GM12872 (cell line): ENCODE results near the gene PRKAB2.

ENCODE experiments used
- TF ChIP-seq, protein P1 (sequence below): IDR thresholded peaks from 3 replicates; pipeline ENCODE4 v1.5.1; 2011; ENCODE audit warnings: low read depth, mild to moderate bottlenecking, low read length, moderate library complexity; ENCODE audit not compliant: insufficient read depth

Gene PRKAB2, protein sequence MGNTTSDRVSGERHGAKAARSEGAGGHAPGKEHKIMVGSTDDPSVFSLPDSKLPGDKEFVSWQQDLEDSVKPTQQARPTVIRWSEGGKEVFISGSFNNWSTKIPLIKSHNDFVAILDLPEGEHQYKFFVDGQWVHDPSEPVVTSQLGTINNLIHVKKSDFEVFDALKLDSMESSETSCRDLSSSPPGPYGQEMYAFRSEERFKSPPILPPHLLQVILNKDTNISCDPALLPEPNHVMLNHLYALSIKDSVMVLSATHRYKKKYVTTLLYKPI

DNA sequence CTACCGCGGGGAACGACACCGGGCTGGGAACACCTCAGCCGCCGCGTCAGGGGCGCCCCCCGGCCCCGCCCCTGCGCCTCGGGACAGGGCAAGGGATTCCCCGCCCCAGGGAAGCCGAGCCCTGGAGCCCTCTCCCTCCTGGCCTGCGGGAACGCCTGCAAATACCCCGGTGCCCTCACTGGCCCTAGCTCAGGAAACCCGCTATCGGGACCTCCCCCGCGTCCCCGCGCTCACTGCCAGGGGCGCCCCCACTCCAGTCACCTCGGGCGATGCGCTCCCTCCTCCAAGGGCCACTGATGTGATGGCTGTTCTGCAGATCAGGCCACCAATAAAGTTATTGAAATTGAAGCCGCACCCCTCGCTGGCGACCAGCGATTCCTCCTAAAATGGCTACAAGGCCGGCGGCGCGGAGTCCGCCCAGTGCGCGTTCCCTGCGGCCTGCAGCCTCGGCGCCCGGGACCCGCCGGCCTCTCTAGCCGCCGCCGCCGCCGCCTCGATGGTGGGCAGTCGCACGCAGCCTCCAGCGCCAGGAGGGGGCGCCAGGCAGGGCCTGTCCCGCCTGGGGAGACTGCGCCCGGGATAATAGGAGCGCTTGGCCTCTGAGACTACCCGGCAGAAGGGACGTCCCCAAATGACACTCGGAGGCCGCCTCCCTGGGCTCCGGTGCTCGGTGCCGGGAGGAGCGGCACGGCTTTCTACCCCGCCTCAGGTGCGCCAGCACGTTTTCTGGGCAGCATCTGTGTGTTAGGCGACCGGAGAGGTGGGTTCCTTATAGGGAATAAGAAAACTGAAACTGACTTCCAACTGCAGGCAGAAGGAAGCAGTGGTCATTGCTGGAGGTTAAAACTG lies at the start of gene PRKAB2:
Gene PRKAB2, minus strand, starts transcription at position 303 of the 849 bp plus-strand sequence. CDS start 326 bp downstream, outside the sequence.
- TF ChIP-seq, protein P1, sequence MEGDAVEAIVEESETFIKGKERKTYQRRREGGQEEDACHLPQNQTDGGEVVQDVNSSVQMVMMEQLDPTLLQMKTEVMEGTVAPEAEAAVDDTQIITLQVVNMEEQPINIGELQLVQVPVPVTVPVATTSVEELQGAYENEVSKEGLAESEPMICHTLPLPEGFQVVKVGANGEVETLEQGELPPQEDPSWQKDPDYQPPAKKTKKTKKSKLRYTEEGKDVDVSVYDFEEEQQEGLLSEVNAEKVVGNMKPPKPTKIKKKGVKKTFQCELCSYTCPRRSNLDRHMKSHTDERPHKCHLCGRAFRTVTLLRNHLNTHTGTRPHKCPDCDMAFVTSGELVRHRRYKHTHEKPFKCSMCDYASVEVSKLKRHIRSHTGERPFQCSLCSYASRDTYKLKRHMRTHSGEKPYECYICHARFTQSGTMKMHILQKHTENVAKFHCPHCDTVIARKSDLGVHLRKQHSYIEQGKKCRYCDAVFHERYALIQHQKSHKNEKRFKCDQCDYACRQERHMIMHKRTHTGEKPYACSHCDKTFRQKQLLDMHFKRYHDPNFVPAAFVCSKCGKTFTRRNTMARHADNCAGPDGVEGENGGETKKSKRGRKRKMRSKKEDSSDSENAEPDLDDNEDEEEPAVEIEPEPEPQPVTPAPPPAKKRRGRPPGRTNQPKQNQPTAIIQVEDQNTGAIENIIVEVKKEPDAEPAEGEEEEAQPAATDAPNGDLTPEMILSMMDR: peak; percentile 74

DNA sequence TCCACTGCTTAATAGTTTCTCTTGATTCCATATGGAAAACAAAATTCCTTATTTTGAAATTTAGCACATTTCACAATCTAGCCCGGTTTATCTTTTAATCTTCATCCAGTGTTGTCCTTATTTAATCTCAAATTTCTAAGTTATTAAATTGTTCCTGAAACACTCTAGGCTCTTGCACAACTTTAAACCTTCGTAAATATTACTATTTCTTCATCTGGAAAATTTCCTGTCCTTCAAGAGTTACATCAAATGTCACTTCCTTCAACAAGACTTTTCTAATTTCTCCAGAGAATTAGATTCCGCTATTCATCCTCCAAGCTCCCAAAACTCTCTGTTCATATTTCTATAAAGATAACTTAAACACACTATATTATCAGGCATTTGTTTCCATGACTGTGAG lies 46.3 kb upstream of the PRKAB2 start:
- TF ChIP-seq, protein P1: no peak

DNA sequence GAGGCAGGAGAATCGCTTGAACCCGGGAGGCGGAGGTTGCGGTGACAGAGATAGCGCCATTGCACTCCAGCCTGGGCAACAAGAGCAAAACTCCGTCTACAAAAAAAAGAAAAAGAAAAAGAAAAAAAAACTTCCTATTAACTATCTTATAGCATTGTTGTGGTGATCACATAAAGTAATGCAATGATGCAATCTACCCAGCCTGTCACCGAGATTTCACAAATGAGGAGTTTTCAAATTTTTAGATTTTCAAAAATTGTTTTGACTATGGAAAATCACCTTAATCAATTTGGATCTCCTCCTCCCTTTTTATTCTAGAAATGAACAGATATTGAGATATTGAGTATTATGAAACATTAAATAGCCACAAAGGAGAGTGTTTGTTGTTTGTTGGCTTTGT lies 44.9 kb upstream of the PRKAB2 start:
- TF ChIP-seq, protein P1: no peak

DNA sequence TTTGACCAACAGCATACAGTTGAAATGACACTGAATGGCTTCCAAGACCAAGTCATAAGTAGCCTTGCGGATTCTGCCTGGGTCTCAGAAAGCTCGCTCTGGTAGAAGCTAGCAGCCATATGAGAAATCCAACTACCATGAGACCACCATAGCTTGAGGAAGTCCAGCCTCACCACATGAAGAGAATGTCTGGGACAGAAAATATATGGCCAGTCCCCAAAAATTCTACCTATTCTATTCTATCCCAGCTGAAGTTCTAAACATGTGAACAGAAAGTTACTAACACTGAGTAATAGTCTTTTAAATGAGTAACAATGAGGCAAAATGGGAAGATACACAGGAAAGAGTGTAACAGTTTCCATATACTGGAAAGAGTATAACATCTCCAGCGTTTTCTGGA lies 43.9 kb upstream of the PRKAB2 start:
- TF ChIP-seq, protein P1: no peak

DNA sequence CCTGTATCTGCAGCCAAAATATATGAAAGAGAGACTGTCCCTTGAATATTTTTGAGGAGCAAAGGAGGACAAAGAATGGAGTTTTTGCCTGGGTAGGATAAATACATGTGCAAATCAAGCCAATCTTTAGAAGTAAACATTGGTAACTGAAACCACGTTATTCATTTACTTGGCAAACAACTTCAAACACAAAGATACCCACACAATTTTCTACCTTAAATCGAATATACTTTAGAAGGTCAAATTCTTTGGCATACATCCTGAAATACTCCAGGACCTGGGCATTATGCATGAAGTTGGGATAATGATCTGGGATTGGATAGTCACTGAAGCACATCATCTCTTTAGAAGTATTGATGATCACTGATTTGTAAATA lies 43.3 kb upstream of the PRKAB2 start:
- TF ChIP-seq, protein P1: no peak

DNA sequence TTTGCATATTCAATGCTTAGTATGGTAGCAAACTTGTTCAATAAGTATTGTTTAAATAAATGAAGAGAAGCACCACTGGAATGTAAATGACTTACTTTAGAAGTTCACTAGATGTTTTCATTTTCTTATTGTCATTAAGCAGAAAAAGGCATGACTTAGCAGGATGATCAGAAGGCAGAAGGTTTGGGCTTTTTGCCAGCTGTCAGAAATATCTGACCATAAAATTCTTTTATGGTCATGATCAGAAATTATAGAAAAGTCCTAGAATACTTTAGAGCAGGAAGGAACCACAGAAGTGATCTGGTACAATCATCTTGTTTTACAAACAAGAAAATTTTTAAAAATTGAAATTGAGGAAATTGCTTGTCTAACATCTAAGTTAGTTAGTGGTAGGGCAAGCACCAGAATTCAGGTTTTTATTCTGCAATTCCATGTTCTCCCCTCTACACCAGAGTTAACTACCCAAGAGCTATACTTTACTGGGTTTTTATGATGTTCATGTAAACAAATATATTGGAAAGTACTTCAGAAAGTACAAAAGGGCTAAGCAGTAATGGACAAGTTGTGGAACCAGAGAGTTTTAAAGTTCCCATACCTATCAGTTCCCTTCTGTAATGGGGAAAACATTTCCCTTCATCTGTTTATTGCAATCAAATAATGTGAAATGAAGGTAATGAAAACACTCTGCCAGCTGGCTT lies 42.7 kb upstream of the PRKAB2 start:
- TF ChIP-seq, protein P1: no peak

DNA sequence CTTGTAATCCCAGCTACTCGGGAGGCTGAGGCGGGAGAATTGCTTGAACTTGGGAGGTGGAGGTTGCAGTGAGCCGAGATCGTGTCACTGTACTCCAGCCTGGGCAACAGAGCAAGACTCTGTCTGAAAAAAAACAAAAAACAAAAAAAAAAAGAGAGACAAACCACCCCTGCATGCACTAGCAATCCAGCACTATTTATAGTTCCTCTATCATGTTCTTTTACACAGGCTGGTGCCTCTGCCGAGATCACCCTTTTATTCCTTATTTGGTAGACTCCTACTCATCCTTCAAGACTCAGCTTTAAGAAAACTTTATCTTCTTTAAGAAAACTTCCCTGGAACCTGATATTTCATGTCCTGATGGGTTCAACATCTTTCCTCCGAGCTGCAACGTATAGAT lies 42.1 kb upstream of the PRKAB2 start:
- TF ChIP-seq, protein P1: no peak
